ENCODE data around the gene OR8K5.
"Not testable (repeated sequence)": the region's sequence is repeated elsewhere in the genome, so short reads cannot be mapped to it uniquely, and the experiment has no call there.

Gene OR8K5, protein sequence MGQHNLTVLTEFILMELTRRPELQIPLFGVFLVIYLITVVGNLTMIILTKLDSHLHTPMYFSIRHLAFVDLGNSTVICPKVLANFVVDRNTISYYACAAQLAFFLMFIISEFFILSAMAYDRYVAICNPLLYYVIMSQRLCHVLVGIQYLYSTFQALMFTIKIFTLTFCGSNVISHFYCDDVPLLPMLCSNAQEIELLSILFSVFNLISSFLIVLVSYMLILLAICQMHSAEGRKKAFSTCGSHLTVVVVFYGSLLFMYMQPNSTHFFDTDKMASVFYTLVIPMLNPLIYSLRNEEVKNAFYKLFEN

DNA sequence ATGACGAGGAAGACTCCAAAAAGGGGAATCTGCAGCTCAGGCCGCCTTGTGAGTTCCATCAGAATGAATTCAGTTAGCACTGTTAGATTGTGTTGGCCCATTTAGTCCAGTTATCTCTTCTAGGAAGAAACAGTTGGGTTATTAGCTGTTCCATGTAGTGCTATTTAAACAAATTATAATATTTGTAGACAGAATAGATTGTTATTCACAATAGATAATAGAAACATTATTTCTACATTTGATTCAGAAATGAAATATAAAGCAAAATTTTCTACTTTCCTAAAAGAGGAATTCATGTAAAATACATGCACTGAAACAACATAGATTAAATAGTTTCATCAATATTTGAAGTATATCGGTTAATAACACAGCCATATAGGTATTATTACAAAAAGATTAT lies at the start of gene OR8K5:
Gene OR8K5 (minus strand): TSS at position 101 of the 400 bp plus-strand sequence. CDS start 0 bp downstream, at position 101.
- DNase-seq: no peak

DNA sequence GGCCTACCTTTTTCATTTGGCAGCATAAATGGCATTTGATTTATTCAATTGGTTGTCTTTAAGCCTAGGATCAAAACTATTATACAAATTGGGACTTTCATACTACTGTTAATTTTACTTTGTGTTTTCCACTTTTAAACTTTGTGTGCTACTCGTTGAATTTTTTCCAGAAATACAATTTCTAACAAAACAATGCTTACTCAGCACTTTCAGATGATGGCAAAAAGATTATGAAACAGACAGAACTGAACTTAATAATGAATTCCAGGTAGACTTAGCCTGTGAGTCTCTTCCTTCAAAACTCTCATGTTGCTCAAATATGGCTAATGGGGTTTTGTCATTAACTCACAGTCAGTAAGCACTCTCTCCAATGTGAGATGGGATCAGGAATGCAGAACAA lies 47.7 kb upstream of the OR8K5 start:
- DNase-seq: no peak

DNA sequence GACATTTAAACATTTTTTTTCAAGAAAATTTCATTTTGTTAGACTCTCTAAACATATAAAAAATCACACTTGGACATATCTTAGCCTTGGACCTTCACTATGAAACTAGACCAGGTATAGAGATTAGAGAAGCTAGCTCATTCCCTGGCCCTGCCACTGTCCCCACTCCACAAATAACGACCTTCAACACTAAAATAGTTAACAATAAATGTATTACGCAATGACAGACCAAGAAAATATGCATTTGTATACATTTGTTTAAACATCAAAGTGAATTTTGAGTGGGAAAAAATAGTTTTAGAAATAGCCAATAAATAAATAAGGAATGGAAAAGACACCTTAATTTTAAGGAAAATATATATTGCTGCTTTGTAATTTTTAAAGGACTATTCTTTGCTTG lies 37.2 kb upstream of the OR8K5 start:
- no peak for DNase-seq

DNA sequence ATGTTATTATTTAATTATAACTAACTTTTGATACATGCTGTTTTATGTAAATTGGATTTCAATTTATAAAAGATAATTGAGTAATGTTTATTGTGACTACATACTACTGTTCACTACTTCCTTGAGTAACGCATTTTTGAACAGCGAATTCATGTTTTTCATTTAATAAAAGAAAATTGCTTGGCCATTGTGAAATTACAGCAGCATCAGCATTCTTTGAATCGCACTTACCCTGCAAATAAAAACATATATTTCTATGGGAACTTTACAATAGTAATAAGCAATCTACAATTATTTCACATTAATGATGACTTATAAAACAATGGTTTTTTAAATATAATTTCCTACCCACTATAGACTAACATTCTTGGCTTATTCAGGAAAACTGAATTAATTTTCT lies 36.6 kb upstream of the OR8K5 start:
- no peak for DNase-seq

DNA sequence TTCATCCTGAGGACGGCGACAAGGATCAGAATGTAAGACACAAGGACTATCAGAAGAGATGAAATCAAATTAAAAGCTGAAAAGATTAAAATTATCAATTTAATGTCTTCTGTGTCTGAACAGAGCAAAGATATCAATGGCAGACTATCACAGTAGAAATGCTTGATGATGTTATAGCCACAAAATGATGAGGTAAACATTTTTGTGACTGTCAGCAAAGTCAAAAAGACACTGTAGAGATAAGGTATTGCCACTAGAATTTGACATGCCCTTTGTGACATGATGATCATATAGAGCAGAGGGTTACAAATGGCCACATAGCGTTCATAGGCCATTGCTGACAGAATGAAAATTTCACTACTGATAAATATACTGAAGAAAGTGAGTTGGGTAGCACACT lies 28.5 kb upstream of the OR8K5 start:
- DNase-seq: no peak

DNA sequence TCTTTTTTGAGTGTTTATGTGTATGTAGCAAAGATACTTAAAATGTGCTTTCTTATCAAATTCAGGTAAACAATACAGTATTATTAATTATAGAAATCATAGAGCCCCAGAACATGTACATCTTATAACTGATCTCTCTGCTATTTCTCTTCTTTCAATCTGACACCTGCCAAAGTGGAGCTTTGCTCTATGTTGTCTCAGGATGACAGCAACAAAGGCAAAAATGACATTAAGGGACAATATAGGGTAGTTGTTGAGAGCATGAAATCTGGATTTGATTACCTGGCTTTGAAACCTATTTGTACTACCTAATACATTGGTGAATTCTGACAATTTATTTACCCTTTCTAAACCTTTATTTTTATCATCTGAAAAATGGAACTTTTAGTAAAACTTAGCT lies 23.3 kb upstream of the OR8K5 start:
- DNase-seq: no peak

DNA sequence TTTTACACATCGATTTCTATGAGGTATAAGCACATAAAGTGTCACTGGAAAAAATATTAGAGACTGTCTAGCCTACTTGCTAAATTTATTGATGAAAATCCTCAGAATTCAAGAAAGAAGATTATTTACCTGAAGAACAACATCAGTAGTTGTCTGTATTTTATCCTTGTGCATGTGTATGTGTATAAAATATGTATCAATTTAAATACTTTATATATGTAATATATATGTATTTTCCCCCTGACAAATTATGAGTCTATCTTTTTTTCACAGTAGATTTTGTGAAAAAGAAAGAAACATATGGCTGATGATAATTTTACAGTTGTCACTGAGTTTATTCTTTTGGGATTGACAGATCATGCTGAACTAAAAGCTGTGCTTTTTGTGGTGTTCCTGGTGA lies 16.2 kb upstream of the OR8K5 start, which contains the start of gene OR5J2:
Gene OR5J2 (plus strand): TSS at position 301 of the 400 bp plus-strand sequence. CDS start 0 bp downstream, at position 301.
- no peak for DNase-seq

DNA sequence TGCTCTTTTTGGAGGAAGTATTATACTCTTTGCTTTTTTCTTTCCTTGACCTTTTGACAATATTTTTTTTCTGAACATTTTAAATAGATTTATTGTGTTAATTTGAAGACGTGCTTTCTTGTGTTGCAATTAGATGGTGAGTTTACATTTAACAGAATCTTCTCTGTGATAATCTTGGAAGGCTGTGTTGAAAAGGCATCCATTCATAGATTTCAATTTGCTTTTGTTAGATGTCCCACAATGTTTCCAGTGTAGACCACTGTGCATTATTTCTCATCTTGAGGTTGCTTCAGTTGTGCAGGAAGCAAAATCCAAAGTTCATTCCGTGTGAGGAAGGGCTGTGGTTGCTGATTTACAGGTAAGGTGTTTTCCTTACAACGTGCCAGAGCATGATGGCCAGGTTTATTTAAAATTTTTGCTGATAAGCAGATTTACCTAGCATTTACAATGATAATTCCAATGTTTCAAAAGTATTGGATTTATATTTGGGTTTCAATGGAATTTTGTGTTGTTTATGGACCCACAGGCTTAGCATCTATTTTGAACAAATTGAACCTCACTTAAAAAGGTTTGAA lies 12.2 kb upstream of the OR8K5 start:
- DNase-seq: no peak

DNA sequence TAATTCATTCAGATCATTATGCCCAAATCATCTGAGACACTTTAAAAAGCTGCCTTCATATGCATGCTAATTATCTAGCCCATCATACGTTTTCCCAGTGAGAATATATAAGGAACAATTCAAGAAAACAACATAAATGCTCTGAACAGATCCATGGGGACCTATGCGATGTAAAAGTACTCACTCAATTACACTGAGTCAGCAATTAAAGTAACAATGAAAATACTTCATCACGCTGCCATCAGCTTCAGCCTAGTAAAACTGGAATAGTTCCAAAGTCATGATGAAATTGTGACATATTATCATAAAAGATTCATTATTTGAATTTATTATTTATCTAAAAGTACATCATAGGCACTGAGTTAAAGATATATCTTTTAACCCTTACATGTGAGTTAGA lies 3.7 kb upstream of the OR8K5 start:
- no peak for DNase-seq

DNA sequence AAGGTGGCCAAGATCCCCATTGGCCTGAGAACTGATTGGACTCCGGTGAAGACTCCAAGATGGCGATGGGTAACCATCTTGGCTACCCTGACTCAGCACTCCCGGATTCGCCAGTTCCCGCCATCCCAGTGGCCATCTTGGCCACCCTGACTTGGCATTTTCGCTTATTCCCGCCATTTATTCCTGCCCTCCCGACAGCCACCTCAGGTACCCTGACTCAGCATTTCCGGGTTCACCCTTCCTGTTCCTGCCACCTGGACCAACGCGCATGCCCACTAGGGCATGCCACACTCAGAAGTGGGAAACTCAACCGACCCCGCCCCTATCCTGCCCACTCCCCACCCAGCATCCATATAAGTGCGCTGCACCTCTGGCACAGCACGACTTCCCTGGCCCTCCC lies 7.8 kb downstream of the OR8K5 start:
- DNase-seq: no peak

DNA sequence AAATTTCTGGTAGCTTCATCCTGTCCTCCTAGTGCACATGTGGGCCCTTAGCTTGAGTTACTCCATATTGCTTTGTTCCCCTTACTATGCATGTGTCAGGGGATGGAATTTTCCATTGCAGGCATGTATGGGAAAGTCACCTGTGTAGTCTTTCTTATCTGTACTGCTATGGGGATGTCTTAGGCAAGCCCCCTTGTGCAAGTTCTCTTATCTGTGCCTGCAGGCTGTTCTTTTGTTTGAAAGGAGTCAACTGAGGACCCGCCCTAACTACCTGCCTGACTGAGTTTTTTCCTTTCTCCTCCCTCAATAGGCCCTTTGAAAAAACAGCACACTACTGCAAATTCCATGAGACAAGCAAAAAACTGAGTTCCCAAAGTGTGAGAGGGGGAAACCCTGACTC lies 8.7 kb downstream of the OR8K5 start:
- no peak for DNase-seq

DNA sequence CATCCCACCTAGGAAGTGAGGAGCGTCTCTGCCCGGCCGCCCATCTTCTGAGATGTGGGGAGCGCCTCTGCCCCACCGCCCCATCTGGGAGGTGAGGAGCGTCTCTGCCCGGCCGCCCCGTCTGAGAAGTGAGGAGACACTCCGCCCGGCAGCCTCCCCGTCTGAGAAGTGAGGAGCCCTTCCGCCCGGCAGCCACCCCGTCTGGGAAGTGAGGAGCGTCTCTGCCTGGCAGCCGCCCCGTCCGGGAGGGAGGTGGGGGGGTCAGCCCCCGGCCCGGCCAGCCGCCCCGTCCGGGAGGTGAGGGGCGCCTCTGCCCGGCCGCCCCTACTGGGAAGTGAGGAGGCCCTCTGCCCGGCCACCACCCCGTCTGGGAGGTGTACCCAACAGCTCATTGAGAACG lies 16.4 kb downstream of the OR8K5 start:
- DNase-seq: not testable (repeated sequence)

DNA sequence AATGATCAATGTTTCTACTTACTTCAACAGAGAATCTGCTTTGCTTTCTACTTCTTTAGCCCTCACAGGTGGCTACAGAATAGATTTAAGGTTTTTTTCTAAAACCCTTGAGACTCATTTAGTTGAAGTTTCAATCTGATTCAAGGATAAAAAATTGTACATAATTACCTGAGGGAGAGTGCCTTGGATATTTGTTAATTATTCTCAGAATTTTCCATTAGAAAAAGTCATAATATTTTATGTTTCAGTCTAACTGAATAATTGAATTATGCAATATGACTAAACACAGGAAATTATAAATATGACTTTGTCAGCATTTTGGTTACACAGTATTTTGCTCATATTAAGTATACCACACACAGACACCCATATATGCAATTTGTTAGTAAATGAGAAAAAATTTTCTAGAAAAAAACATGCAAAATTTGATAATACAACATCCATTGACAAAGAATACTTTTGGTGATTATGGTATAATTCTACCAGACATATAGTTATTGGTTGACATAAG lies 19.9 kb downstream of the OR8K5 start, which contains the start of gene OR8J3:
Gene OR8J3 (minus strand): TSS at position 51 of the 511 bp plus-strand sequence. CDS start 2,483 bp downstream, outside the sequence.
- DNase-seq: no peak

DNA sequence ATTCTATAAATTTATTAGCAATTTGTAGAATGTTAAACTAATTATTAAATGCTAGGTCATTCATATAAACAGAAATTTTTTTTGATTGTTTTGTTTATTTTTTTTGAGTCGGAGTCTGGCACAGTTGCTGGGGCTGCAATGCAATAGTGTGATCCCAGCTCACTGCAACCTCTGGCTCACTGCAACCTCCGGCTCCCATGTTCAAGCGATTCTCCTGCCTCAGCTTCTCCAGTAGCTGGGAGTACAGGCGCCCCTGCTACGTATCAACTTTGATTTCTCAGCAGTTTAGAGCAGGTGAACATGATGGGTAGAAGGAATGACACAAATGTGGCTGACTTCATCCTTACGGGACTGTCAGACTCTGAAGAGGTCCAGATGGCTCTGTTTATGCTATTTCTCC lies 38.0 kb downstream of the OR8K5 start, which contains the start of gene OR8H3:
Gene OR8H3 (plus strand): TSS at position 301 of the 400 bp plus-strand sequence. CDS start 0 bp downstream, at position 301.
- no peak for DNase-seq

All from stimulated activated CD4-positive, alpha-beta T cell treated with anti-CD3 and anti-CD28 coated beads, Interleukin-4, amount 100 ng/mL, for 4 hours (primary cell).